ENCODE results near the gene ERGIC1.

ERGIC1 gene

GRCh38 chr5:172818081-172818480 is 16.0 kb upstream of the ERGIC1 start:
- no peak for TF ChIP-seq CTCF (IDR thresholded peaks at IDR 0.05)

- no peak for TF ChIP-seq CTCF (IDR thresholded peaks at IDR 0.05)
Observed at GRCh38 chr5:172819569-172819968, 14.5 kb upstream of the ERGIC1 start.

GRCh38 chr5:172820046-172820767 is 13.8 kb upstream of the ERGIC1 start:
- no peak for TF ChIP-seq CTCF (IDR thresholded peaks at IDR 0.05)

GRCh38 chr5:172821340-172821985 is 12.6 kb upstream of the ERGIC1 start:
- TF ChIP-seq CTCF (IDR thresholded peaks at IDR 0.05): no peak

GRCh38 chr5:172823840-172824362 is 10.2 kb upstream of the ERGIC1 start:
- TF ChIP-seq CTCF (IDR thresholded peaks at IDR 0.05): no peak

GRCh38 chr5:172825610-172826204 is 8.3 kb upstream of the ERGIC1 start:
- TF ChIP-seq CTCF (IDR thresholded peaks at IDR 0.05): no peak

GRCh38 chr5:172827841-172828240 is 6.2 kb upstream of the ERGIC1 start:
- no peak for TF ChIP-seq CTCF (IDR thresholded peaks at IDR 0.05)
